PC-9 (cell line): ENCODE results near the gene LGR6. TPM values are rescaled to one million over a fixed set of nuclear protein-coding genes. Genes with fewer than 3 reads are reported as not detected.

Experiments used
- BruUV-seq: library from RNA; stranded (reverse); fragments of 400-500 nt; replicated peaks from 2 replicates; lab custom pipeline; 2021; lab: Mats Ljungman, UMichigan
- CTCF ChIA-PET: fragments of 300-600 bp; sonication (Branson Sonifier 250); formaldehyde crosslinking; loops from one replicate; lab custom pipeline; 2022; ENCODE audit warnings: antibody characterized with exemption; lab: Charles Lee
- POLR2A ChIA-PET: fragments of 300-600 bp; sonication (Branson Sonifier 250); formaldehyde crosslinking; loops from one replicate; lab custom pipeline; 2022; ENCODE audit warnings: antibody characterized with exemption; ENCODE audit not compliant: unreplicated experiment; lab: Charles Lee
- DNase-seq, 2 experiments: peaks; one replicate each; pipeline versions ENCODE4 v3.0.0 to v3.0.0-alpha.2; 2015 to 2022; ENCODE audit warnings: mixed read lengths in 1 of 2
- H2AFZ ChIP-seq: fragments of 200-600 bp; sonication (generic); 2 replicates; pipeline ENCODE4 v1.8.1; 2017; ENCODE audit warnings: antibody characterized with exemption
- H3F3A ChIP-seq: fragments of 200-600 bp; sonication (generic); 2 replicates; pipeline ENCODE4 v1.8.1; 2017; ENCODE audit warnings: antibody characterized with exemption, mild to moderate bottlenecking, low read depth; ENCODE audit not compliant: insufficient read depth
- H3K27ac ChIP-seq: fragments of 200-600 bp; sonication (generic); 2 replicates; pipeline ENCODE4 v1.6.1; 2016; ENCODE audit warnings: mixed run types
- H3K27me3 ChIP-seq: fragments of 200-600 bp; sonication (generic); 2 replicates; pipeline ENCODE4 v1.6.1; 2016; ENCODE audit warnings: low read depth, mixed run types; ENCODE audit not compliant: insufficient read depth
- H3K36me3 ChIP-seq: fragments of 200-600 bp; sonication (generic); 2 replicates; pipeline ENCODE4 v1.6.1; 2016; ENCODE audit warnings: low read depth, mixed run types
- H3K4me1 ChIP-seq: fragments of 200-600 bp; sonication (generic); replicated peaks from 2 replicates; pipeline ENCODE4 v1.6.1; 2016; ENCODE audit warnings: mixed run types; ENCODE audit not compliant: insufficient read depth
- H3K4me2 ChIP-seq: fragments of 200-600 bp; sonication (generic); 2 replicates; pipeline ENCODE4 v1.6.1; 2017; ENCODE audit warnings: mixed run types
- H3K4me3 ChIP-seq: fragments of 200-600 bp; sonication (generic); 2 replicates; pipeline ENCODE4 v1.6.1; 2016; ENCODE audit warnings: mixed run types
- H3K79me2 ChIP-seq: fragments of 200-600 bp; sonication (generic); 2 replicates; pipeline ENCODE4 v1.6.1; 2017; ENCODE audit warnings: low read depth, mixed run types
- H3K9me2 ChIP-seq: fragments of 200-600 bp; sonication (generic); 2 replicates; pipeline ENCODE4 v1.8.1; 2017; ENCODE audit warnings: mild to moderate bottlenecking; ENCODE audit not compliant: insufficient read depth
- H3K9me3 ChIP-seq: fragments of 200-600 bp; sonication (generic); 2 replicates; pipeline ENCODE4 v1.8.1; 2016; ENCODE audit warnings: low read depth; ENCODE audit not compliant: insufficient read depth
- H4K20me1 ChIP-seq: fragments of 200-600 bp; sonication (generic); 2 replicates; pipeline ENCODE4 v1.8.1; 2017; ENCODE audit not compliant: insufficient read depth
- EZH2 ChIP-seq: fragments of 200-600 bp; sonication (generic); IDR thresholded peaks from 2 replicates; pipeline ENCODE4 v1.8.0; 2017; ENCODE audit warnings: antibody characterized with exemption, low read depth
- intact Hi-C: fragments of 100-400 bp; cut with micrococcal nuclease; formaldehyde crosslinking; loops from one replicate; pipeline ENCODE4 v1.10.0; 2022; ENCODE audit not compliant: unreplicated experiment
- total RNA-seq: library from RNA; stranded (reverse); gene quantifications from 2 replicates; pipeline ENCODE4 v1.2.3, GENCODE V29; 2021
- TF ChIP-seq, protein P1 (sequence below): fragments of 200-600 bp; sonication (generic); conservative IDR thresholded peaks from 2 replicates; pipeline ENCODE4 v1.6.1; 2017; ENCODE audit warnings: mixed run types, antibody characterized with exemption, mild to moderate bottlenecking, moderate library complexity

The LGR6 gene
- total RNA-seq, 1 experiment from 2014 or later: 5.6 TPM

DNA sequence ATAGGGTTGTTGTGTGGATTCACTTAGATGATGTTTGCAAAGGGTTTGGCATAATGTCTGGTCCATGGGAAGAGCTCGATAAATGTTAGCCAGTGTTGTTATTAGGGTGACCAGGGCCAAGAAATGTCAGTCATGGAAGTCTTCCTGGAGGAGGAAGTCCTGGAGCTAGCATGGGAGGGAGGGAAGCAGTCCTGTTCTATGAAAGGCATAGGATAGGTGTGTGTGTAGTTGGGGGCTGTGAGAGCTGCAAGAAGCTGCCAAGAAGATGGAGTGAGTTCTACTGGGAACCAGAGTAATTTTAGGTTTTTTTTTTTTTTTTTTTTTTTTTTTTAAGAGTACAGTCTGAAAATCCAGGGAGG is 4.7 kb downstream of the LGR6 start:
- peak in 1 of 2 experiments; percentile 28 for DNase-seq
- POLR2A ChIA-PET: no interaction called here
- intact Hi-C loops: no loop called here
- H3K27ac ChIP-seq: no peak overlapping the region
- H4K20me1 ChIP-seq: no peaks in the 10 kb centered on the region
- no peaks in the 10 kb centered on the region for H3K9me3 ChIP-seq
- no peaks in the 10 kb centered on the region for H3K9me2 ChIP-seq
- H3K4me2 ChIP-seq: peak overlapping the region; percentile 78; the same call in 1 of the 2 replicates
- peaks cover 32% of the 10 kb centered on the region for H3F3A ChIP-seq
- H2AFZ ChIP-seq: no peak overlapping the region
- H3K4me1 ChIP-seq: peaks cover 43% of the 10 kb centered on the region
- no TSS peak for BruUV-seq
- H3K4me3 ChIP-seq: no peak overlapping the region
- H3K36me3 ChIP-seq: no peaks in the 10 kb centered on the region
- no peaks in the 10 kb centered on the region for H3K79me2 ChIP-seq
- CTCF ChIA-PET: no interaction called here
- no peak for TF ChIP-seq EZH2
- TF ChIP-seq, protein P1, sequence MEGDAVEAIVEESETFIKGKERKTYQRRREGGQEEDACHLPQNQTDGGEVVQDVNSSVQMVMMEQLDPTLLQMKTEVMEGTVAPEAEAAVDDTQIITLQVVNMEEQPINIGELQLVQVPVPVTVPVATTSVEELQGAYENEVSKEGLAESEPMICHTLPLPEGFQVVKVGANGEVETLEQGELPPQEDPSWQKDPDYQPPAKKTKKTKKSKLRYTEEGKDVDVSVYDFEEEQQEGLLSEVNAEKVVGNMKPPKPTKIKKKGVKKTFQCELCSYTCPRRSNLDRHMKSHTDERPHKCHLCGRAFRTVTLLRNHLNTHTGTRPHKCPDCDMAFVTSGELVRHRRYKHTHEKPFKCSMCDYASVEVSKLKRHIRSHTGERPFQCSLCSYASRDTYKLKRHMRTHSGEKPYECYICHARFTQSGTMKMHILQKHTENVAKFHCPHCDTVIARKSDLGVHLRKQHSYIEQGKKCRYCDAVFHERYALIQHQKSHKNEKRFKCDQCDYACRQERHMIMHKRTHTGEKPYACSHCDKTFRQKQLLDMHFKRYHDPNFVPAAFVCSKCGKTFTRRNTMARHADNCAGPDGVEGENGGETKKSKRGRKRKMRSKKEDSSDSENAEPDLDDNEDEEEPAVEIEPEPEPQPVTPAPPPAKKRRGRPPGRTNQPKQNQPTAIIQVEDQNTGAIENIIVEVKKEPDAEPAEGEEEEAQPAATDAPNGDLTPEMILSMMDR: no peak
- H3K27me3 ChIP-seq: peaks cover 3% of the 10 kb centered on the region; the same call in 1 of the 2 replicates

DNA sequence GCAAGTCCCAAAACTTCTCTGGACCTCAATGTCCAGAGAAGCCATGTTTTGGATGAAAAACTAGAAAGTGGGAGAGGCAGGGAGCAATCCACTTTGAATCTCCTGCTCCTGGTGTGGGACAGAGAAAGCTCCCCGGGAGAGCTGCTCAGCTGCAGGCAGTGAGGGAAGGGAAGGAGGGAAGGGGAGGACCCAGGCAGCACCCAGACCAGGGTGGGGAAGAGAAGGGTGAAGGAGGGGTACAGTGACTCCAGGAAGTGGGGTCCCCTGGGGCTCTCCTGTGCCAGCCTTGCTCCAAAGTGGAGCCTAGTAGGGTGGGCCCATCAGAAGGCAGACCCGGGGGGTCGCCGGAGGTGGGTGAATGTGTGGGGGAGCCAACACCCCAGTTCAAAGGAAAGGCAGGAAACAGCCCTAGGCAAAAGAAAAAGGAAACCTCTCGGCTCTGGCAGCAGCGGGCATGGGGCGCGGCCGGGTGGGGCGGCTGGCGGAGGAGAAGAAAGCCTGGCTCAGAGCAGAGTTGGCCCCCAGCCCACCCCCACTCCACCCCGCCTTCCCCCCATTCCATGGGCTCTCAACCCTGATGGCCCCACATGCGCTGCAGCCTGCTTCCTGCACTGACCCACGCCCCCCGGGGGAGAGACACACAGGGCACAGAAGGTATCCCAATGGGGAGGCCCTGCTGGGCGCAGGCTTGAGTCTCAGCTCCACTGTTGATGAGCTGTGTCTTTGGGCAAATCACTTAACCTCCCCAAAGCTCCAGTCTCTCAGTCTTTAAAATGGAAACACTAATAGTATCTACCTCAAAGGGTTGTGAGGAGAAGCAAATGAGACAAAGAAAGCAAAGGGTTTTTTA is 5.7 kb downstream of the LGR6 start:
- peak in 1 of 2 experiments; percentile 81 for DNase-seq
- H3K9me3 ChIP-seq: no peaks in the 10 kb centered on the region
- peak overlapping the region; percentile 78 for H3K4me2 ChIP-seq

DNA sequence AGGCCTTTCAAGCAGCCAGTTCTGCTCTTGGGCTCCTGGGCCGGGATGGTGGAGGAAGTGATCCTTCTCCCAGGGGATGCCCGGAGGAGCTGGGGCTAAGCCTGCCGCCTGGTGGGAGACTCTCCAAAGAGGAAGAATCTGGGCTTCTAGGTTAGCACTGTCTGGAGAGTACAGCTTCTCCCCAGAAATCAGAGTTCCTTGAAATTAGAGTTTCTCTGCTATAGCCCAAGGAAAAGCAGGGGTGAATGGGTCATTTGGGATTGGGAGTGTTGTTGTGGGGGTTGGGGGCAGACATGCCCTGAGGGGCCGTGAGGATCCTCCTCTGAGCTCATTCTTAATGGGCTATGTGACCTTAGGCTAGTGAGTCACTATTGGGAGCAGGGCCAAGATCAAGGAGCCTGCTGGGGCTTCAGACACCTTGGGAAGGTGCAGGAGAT is 6.5 kb downstream of the LGR6 start:
- Histone ChIP-seq H3K27me3 (no peaks in the 10 kb centered on the region), H3K9me3 (no peaks in the 10 kb centered on the region), H3K4me1 (peaks cover 43% of the 10 kb centered on the region), H3K36me3 (no peaks in the 10 kb centered on the region), H3K4me3 (no peak overlapping the region), H4K20me1 (no peaks in the 10 kb centered on the region), H2AFZ (no peak overlapping the region), H3K4me2 (peak overlapping the region; percentile 78), H3K27ac (peak overlapping the region; percentile 35; the same call in 1 of the 2 replicates), H3F3A (peaks cover 38% of the 10 kb centered on the region), H3K9me2 (no peaks in the 10 kb centered on the region), H3K79me2 (no peaks in the 10 kb centered on the region)
- CTCF ChIA-PET: interaction anchor here (0.5 to 1.2 kb wide), 5 partner anchors 35 to 1109 kb away, joined by 3 to 10 read pairs (median 3); no protein-coding TSS in a partner anchor
- POLR2A ChIA-PET: interaction anchor here (0.5 to 1.1 kb wide), 5 partner anchors 14 to 688 kb away, joined by 3 to 6 read pairs (median 5); no protein-coding TSS in a partner anchor
- intact Hi-C loops: loop anchor here (1.0 to 2.0 kb wide), 4 partner anchors 22 to 93 kb away; no protein-coding TSS in a partner anchor
- peak; percentile 81 to 93 for DNase-seq
- no TSS peak for BruUV-seq
- TF ChIP-seq, protein P1: no peak; the same call in 1 of the 2 replicates
- no peak for TF ChIP-seq EZH2

More for the DNA sequence above, 5.7 kb downstream of the LGR6 start:
- H3K9me2 ChIP-seq: no peaks in the 10 kb centered on the region
- no peaks in the 10 kb centered on the region for H3K36me3 ChIP-seq
- H2AFZ ChIP-seq: peak overlapping the region; percentile 46; the same call in 1 of the 2 replicates
- ChIA-PET POLR2A (interaction anchor here (1.1 kb wide), 1 partner anchor 93 kb away, joined by 4 read pairs; no protein-coding TSS in a partner anchor), CTCF (interaction anchor here (0.6 to 1.2 kb wide), 4 partner anchors 36 to 151 kb away, joined by 3 to 10 read pairs (median 6); no protein-coding TSS in a partner anchor)
- H3K27me3 ChIP-seq: no peaks in the 10 kb centered on the region
- intact Hi-C loops: no loop called here
- H3K27ac ChIP-seq: peak overlapping the region; percentile 35; the same call in 1 of the 2 replicates
- BruUV-seq: no TSS peak
- no peak for TF ChIP-seq EZH2
- TF ChIP-seq, protein P1: no peak
- no peaks in the 10 kb centered on the region for H4K20me1 ChIP-seq
- H3F3A ChIP-seq: peaks cover 38% of the 10 kb centered on the region
- peak overlapping the region; percentile 44; the same call in 1 of the 2 replicates for H3K4me3 ChIP-seq
- no peaks in the 10 kb centered on the region for H3K79me2 ChIP-seq
- H3K4me1 ChIP-seq: peaks cover 43% of the 10 kb centered on the region
